Umbilical cord (tissue), 2 donors: Measurements from ENCODE around the gene LCNL1. TPM values are rescaled to one million over a fixed set of nuclear protein-coding genes. Genes with fewer than 3 reads are reported as not detected.

Experiments used
- DNase-seq: peaks from one replicate; pipeline ENCODE4 v3.0.0-alpha.2; 2015; ENCODE audit warnings: low spot score
- total RNA-seq: library from RNA; depleted of rRNA; stranded (reverse); fragments of >200 nt; gene quantifications from one replicate; pipeline ENCODE4 v1.2.3, GENCODE V29; 2014; ENCODE audit warnings: low replicate concordance; ENCODE audit not compliant: insufficient read depth

The LCNL1 gene
- total RNA-seq, 1 donor from 2014 or later = 0.72 TPM

GRCh38 chr9:136947028-136947891 is 35.5 kb upstream of the LCNL1 start:
- no peak for DNase-seq

- DNase-seq = peak; percentile 46
These were observed 34.8 kb upstream of the LCNL1 start for GRCh38 chr9:136947955-136948510.

GRCh38 chr9:136949239-136949816 is 33.5 kb upstream of the LCNL1 start:
- DNase-seq = no peak

GRCh38 chr9:136949817-136950655 is 32.8 kb upstream of the LCNL1 start:
- DNase-seq = peak; percentile 92

- no peak for DNase-seq
These were observed 32.0 kb upstream of the LCNL1 start for GRCh38 chr9:136950656-136951276.

GRCh38 chr9:136951541-136952320 is 31.1 kb upstream of the LCNL1 start, which contains the start of gene LCN12:
Gene LCN12 (plus strand): TSS chr9:136952273. CDS start chr9:136952328, 55 bp downstream.
- DNase-seq = no peak

- no peak for DNase-seq
These were observed 30.4 kb upstream of the LCNL1 start for GRCh38 chr9:136952321-136952850.

- no peak for DNase-seq
These were observed 29.7 kb upstream of the LCNL1 start for GRCh38 chr9:136952876-136953770.

GRCh38 chr9:136953771-136954269 is 29.0 kb upstream of the LCNL1 start:
- no peak for DNase-seq

- DNase-seq = no peak
These were observed 28.3 kb upstream of the LCNL1 start for GRCh38 chr9:136954270-136955083.

- DNase-seq = no peak
These were observed 27.4 kb upstream of the LCNL1 start for GRCh38 chr9:136955202-136955942.

- DNase-seq = no peak
These were observed 26.9 kb upstream of the LCNL1 start for GRCh38 chr9:136955943-136956335.

- DNase-seq = no peak
These were observed 26.2 kb upstream of the LCNL1 start for GRCh38 chr9:136956604-136957003.

GRCh38 chr9:136957461-136957860 is 25.3 kb upstream of the LCNL1 start:
- DNase-seq = no peak

GRCh38 chr9:136957901-136958300 is 24.9 kb upstream of the LCNL1 start:
- no peak for DNase-seq

GRCh38 chr9:136958473-136958872 is 24.3 kb upstream of the LCNL1 start:
- DNase-seq = no peak
